HUES64 (cell line): Measurements from ENCODE around the gene VIT.

ENCODE experiments used
- H3K27ac ChIP-seq: 2 replicates; pipeline ENCODE4 v1.7.0; 2013; ENCODE audit warnings: low read depth, low read length, inconsistent platforms
- H3K27me3 ChIP-seq: 2 replicates; pipeline ENCODE4 v1.6.1; 2013; ENCODE audit warnings: mild to moderate bottlenecking, low read length; ENCODE audit not compliant: insufficient read depth
- H3K36me3 ChIP-seq: 2 replicates; pipeline ENCODE4 v1.6.1; 2013; ENCODE audit warnings: mild to moderate bottlenecking, low read length; ENCODE audit not compliant: insufficient read depth
- H3K4me1 ChIP-seq: 2 replicates; pipeline ENCODE4 v1.6.1; 2013; ENCODE audit warnings: mild to moderate bottlenecking, low read length, moderate library complexity; ENCODE audit not compliant: insufficient read depth
- H3K4me3 ChIP-seq: 2 replicates; pipeline ENCODE4 v1.5.1; 2013; ENCODE audit warnings: mild to moderate bottlenecking, low read length, moderate library complexity
- H3K9ac ChIP-seq: 2 replicates; pipeline ENCODE4 v1.6.1; 2013; ENCODE audit warnings: mild to moderate bottlenecking, low read depth, low read length
- H3K9me3 ChIP-seq: 2 replicates; pipeline ENCODE4 v1.6.1; 2013; ENCODE audit warnings: low read depth, low read length; ENCODE audit not compliant: insufficient read depth
- WGBS: fragments of 150-250, 120-280 bp; methylation state at CpG from one replicate; pipeline ENCODE4 v1.1.7; 2013; ENCODE audit warnings: missing lambda C conversion rate; 5-methylcytosine and 5-hydroxymethylcytosine counted together

Gene VIT

DNA sequence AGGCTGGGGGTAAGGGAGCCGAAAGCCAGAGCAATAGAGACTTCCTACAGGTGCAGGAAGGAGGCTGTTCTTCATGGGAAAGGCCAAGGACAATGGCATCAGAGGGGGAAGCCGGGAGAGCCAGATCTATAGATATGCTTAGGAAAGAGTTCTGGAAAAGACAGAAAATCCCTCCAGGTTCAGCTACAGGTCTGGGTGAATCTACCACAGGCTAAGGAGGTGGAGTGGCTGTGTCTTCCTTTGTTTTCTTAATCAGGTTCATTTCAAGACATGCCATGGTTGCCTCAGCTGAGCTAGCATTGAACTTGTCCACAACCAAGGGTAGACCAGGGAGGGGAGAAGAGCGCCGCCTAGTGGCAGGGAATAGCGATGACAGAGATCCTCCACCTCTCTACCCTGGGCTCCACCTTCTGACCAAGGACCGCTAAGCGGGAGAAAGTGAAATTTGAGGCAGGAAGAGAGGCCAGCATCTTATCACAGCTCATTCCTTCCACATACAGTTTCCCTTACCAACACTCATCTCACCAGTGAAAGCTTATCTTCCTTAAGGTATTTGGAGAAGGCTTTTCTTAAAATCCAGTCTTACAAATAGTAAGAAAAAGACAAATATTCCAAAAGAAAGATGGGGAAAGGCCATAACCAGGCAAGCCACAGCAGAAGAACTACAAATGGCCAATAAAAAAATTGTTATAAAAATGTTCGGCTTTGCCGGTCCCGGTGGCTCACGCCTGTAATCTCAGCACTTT is 74.2 kb downstream of the VIT start:
- H3K9ac ChIP-seq = no peak overlapping the region
- no peak overlapping the region for H3K27ac ChIP-seq
- H3K9me3 ChIP-seq = no peaks in the 10 kb centered on the region
- 55% methylated on average over 11 of the region's 11 CpGs for WGBS
- no peaks in the 10 kb centered on the region for H3K27me3 ChIP-seq
- no peaks in the 10 kb centered on the region for H3K36me3 ChIP-seq
- no peak overlapping the region for H3K4me3 ChIP-seq
- no peaks in the 10 kb centered on the region for H3K4me1 ChIP-seq

DNA sequence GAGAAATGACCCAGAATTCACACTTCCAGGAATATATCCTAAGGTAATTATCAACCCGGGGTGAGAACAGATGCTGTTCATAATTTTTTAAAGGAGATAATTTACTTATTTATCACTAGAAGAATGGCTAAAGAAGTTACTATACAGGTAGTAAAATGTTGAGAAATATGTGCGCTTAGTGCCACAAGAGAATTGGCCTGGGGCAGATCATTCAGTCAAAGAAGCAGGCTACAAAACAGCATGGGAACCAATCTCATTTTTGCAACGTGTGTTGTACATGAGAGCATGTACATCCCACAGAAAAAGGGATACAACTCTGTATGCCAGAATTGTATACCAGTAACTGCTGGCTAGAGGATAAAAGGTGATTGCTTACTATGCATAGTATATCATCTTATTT is 75.2 kb downstream of the VIT start:
- no peak overlapping the region for H3K27ac ChIP-seq
- no peak overlapping the region for H3K9ac ChIP-seq
- H3K4me1 ChIP-seq = no peaks in the 10 kb centered on the region
- 100% methylated on average over 2 of the region's 3 CpGs for WGBS
- H3K27me3 ChIP-seq = no peaks in the 10 kb centered on the region
- H3K4me3 ChIP-seq = no peak overlapping the region
- no peaks in the 10 kb centered on the region for H3K36me3 ChIP-seq
- H3K9me3 ChIP-seq = no peaks in the 10 kb centered on the region

DNA sequence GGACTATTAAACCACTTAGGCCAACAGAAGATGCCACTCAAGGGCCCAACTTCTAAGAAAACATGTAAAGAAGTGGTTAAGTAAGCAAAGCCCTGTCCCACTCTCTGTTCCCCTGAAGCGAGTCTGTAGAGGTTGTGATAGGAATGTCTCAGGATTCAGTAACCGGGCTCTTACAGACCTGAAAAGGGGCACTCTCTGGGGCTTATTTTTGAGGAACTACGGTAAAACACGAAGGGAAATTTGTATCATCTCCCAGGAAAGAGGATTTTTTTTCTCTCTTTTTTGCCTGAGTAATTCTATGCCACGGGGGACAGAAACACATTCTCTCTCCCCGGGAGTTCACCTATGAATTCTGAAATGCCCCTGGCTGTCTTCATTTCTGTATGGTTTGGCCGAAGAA is 77.4 kb downstream of the VIT start:
- H3K4me3 ChIP-seq = no peak overlapping the region
- H3K27ac ChIP-seq = no peak overlapping the region
- H3K4me1 ChIP-seq = no peaks in the 10 kb centered on the region
- no peak overlapping the region for H3K9ac ChIP-seq
- no peaks in the 10 kb centered on the region for H3K36me3 ChIP-seq
- WGBS = 88% methylated on average over 7 of the region's 7 CpGs
- no peaks in the 10 kb centered on the region for H3K27me3 ChIP-seq
- no peaks in the 10 kb centered on the region for H3K9me3 ChIP-seq

DNA sequence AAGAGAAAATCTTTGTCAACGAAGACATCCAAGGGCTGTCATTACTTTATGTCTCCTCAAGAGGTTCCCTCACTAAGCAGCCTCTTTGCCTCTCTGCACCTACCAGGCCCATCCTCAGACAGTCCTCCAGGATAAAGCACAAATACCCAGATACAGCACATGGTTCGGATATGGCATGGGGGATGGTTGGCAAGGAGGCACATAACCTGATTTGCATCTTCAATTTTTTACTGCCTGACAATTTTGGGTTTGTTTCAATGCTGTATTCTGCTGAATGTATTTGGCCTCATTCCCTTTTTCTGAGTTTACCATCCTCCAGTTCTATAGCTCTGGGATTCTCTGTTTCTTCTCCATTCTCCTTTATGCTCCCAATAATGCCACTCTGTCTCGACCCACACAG is 78.8 kb downstream of the VIT start:
- Histone ChIP-seq H3K9ac (no peak overlapping the region), H3K9me3 (no peaks in the 10 kb centered on the region), H3K36me3 (no peaks in the 10 kb centered on the region), H3K27me3 (no peaks in the 10 kb centered on the region), H3K27ac (no peak overlapping the region), H3K4me1 (0 out of 2 replicates have a peak, but pooled peaks cover 2% of the 10 kb centered on the region), H3K4me3 (no peak overlapping the region)
- 82% methylated on average over 3 of the region's 3 CpGs for WGBS

DNA sequence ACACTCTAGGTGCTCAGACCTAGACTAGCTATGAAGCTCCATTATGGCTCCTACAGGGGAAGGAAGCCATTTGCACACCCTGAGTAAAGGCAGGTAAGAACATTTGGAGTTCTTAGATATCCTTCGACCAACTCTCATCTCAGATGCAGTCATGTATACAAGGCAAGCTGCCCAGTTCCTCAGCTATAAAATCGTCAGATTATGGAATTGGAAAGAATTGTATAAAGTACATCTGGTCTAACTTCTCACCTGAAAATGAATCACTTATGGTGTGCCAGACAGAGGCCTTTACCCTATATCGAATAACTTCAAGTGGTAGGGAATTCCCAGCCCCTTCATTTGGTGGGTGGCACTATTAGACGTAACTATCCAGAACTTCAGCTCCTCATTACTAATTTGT is 79.3 kb downstream of the VIT start:
- H3K27me3 ChIP-seq = no peaks in the 10 kb centered on the region
- H3K9me3 ChIP-seq = no peaks in the 10 kb centered on the region
- H3K4me1 ChIP-seq = 0 out of 2 replicates have a peak, but pooled peaks cover 2% of the 10 kb centered on the region
- WGBS = 99% methylated on average over 3 of the region's 4 CpGs
- H3K36me3 ChIP-seq = no peaks in the 10 kb centered on the region
- no peak overlapping the region for H3K9ac ChIP-seq
- no peak overlapping the region for H3K27ac ChIP-seq
- H3K4me3 ChIP-seq = no peak overlapping the region

DNA sequence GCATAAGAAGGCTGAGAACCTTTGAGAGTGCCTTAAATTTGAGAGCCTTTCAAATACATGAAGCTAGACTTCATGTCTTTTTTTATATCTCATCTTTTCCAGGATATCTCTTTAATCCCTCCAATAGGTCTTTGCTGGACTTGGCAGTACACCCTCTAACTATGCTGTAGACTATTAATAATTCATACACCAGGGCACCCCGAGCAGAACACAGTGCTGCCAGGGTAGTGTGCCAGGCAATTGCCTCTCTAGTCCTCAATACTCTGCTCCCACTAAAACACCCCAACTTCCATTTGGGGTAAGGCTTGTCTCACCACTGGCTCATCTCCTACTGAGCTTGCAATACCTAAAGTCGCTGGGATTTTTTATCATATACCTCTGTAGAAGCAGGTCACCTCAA is 80.8 kb downstream of the VIT start:
- H3K9ac ChIP-seq = no peak overlapping the region
- no peaks in the 10 kb centered on the region for H3K36me3 ChIP-seq
- peaks cover 12% of the 10 kb centered on the region for H3K4me1 ChIP-seq
- 92% methylated on average over 2 of the region's 2 CpGs for WGBS
- no peaks in the 10 kb centered on the region for H3K9me3 ChIP-seq
- no peak overlapping the region for H3K27ac ChIP-seq
- H3K27me3 ChIP-seq = no peaks in the 10 kb centered on the region
- no peak overlapping the region for H3K4me3 ChIP-seq

DNA sequence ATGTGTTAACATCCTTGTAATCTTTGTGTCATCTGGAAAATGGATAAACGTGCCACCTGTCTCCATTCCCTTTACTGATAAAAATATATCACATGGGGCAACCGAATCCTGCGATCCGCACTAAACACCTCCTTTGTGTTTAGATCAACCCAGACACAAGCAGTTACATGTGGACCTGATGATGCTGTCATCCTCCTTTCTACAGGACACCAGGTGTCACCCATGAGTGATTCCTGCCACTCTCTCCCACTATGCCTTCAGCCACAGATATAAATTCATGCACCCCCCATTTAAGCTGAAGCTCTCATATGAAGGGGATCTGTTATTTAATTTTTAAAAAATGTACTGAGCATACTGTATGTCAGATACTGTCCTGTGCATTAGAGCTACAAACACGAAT is 81.3 kb downstream of the VIT start:
- no peak overlapping the region for H3K9ac ChIP-seq
- H3K27me3 ChIP-seq = no peaks in the 10 kb centered on the region
- no peak overlapping the region for H3K4me3 ChIP-seq
- H3K36me3 ChIP-seq = no peaks in the 10 kb centered on the region
- H3K4me1 ChIP-seq = peaks cover 13% of the 10 kb centered on the region
- H3K27ac ChIP-seq = no peak overlapping the region
- 83% methylated on average over 5 of the region's 5 CpGs for WGBS
- no peaks in the 10 kb centered on the region for H3K9me3 ChIP-seq

DNA sequence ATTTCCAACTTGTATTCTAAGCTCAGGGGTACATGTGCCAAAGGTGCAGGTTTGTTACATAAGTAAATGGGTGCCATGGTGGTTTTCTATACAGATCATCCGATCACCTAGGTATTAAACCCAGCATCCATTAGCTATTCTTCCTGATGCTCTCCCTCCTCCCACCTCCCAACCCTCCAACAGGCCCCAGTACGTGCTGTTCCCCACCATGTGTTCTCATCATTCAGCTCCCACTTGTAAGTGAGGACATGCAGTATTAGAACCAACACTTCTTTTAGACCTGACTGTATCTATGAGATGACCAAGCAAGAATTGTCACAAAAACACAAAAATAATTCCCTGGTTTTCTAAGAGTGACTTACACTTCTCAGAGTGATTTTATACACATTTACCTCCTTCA is 83.0 kb downstream of the VIT start:
- Histone ChIP-seq H3K27ac (no peak overlapping the region), H3K4me3 (no peak overlapping the region), H3K36me3 (no peaks in the 10 kb centered on the region), H3K4me1 (peaks cover 13% of the 10 kb centered on the region), H3K9me3 (no peaks in the 10 kb centered on the region), H3K9ac (no peak overlapping the region), H3K27me3 (no peaks in the 10 kb centered on the region)
- 97% methylated on average over 2 of the region's 2 CpGs for WGBS

DNA sequence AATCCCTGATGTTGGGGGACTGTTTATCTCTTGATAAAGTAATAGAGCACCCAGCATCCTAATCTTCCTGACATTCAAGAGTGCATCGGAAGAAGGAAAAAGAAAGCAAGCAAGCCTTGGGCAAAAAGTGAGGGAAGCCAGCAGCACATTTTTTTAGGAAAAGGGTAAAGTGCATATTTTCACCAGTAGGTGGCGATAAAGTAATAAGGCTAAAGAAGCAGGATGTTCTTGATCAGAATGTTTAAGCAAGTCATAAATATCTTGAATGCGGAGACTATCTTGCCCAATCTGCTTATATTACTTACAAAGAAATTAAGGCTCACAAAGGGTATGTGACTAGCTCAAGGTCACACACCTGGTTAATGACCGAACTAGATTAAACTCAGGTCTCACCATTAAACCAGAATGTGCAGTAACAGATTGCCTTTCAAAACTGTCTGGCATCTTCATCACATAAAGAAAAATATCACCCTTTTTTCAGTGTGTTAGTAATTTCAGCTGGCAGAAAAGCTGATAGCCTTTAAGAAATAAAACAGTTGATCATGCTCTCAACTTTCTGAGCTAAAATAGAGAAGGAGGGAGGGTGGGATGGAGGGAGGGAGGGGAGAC is 83.8 kb downstream of the VIT start:
- no peak overlapping the region for H3K9ac ChIP-seq
- H3K9me3 ChIP-seq = no peaks in the 10 kb centered on the region
- H3K27me3 ChIP-seq = no peaks in the 10 kb centered on the region
- H3K4me3 ChIP-seq = no peak overlapping the region
- no peaks in the 10 kb centered on the region for H3K36me3 ChIP-seq
- no peak overlapping the region for H3K27ac ChIP-seq
- H3K4me1 ChIP-seq = peaks cover 19% of the 10 kb centered on the region
- WGBS = 15% methylated on average over 4 of the region's 4 CpGs

DNA sequence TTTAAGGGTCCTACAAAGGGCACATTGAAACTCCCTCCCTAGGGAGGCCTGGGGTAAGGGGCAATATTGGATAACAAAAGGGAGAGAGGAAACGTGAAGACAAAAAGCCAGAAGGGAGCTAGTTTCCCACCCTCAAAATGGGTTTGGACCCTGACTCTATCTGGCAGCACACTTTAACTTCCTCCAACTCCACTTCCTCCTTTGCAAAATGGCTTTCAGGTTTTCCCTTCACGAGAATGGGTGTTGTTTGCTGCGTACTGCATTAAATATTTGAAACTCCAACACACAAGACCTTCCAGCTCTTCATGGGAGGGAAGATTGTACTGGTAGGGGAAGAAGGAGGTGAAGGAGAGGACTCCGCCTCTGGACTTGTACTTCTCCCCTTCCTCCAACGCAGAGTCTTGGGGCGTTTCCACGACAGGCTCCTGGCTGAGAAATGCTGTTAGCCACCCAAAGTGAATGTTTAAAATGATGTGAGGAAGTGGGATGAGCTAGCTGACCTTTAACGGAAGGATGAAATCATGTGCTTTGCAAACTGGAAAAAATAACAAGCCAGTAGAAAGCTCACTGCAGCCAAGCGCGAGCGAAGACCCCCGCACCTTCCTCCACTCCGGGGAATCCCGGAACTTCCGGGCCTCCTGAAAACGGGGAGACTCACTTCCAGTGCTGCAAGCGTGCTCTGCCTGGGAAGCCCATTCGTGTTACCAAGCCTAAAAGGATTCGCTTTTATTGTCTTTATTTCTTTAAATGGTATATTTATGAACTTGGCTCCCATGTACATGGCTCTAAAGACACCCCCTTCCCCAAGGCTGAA is 85.6 kb downstream of the VIT start:
- Histone ChIP-seq H3K9me3 (no peaks in the 10 kb centered on the region), H3K36me3 (no peaks in the 10 kb centered on the region), H3K9ac (no peak overlapping the region), H3K4me3 (no peak overlapping the region), H3K27me3 (no peaks in the 10 kb centered on the region), H3K27ac (no peak overlapping the region), H3K4me1 (peaks cover 19% of the 10 kb centered on the region)
- 85% methylated on average over 19 of the region's 19 CpGs for WGBS

DNA sequence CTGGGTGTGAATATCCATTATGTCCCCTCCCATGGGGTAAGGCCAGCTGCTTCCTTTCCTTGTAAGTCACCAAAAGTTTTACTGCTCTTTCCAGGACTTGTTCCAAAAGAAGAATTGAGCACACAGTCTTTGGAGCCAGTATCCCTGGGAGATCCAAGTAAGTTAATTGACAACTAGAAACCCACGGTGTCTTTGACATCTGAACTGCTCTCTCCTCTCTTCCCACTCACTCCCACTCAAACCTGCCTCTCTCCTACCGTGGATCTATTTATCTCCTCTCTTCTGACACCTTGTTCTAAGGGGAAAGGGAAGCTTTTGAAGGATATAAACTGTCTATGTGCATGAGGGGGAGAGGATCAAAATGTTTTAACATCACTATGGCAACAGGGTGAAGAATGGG is 86.7 kb downstream of the VIT start:
- no peaks in the 10 kb centered on the region for H3K27me3 ChIP-seq
- no peak overlapping the region for H3K4me3 ChIP-seq
- WGBS = 56% methylated on average over 1 of the region's 2 CpGs
- H3K9me3 ChIP-seq = no peaks in the 10 kb centered on the region
- no peak overlapping the region for H3K27ac ChIP-seq
- H3K36me3 ChIP-seq = no peaks in the 10 kb centered on the region
- peaks cover 19% of the 10 kb centered on the region for H3K4me1 ChIP-seq
- H3K9ac ChIP-seq = no peak overlapping the region
